Sigmoid colon (tissue), 4 donors: ENCODE data around the gene ITGB1.

ENCODE experiments used
- CTCF ChIP-seq, 4 experiments: fragments of 450-650 bp in 3 of 4; fragments of 200-600 bp in 1 of 4; IDR thresholded peaks; one replicate each; pipeline ENCODE4 v1.5.1; 2016 to 2019; ENCODE audit warnings: antibody characterized with exemption in 4 of 4, mild to moderate bottlenecking in 3 of 4, moderate library complexity in 2 of 4
- EP300 ChIP-seq, 4 donors: sonication (generic); formaldehyde crosslinking; IDR thresholded peaks; one replicate each; pipeline ENCODE4 v1.6.1; 2017; ENCODE audit warnings: antibody characterized with exemption in 4 of 4
- POLR2AphosphoS5 ChIP-seq, 4 donors: sonication (generic); formaldehyde crosslinking; IDR thresholded peaks; one replicate each; pipeline ENCODE4 v1.6.1; 2017; ENCODE audit warnings: antibody characterized with exemption in 4 of 4

GRCh38 chr10:32905466-32905865 lies 52.6 kb downstream of the ITGB1 start:
- TF ChIP-seq EP300 (IDR thresholded peaks at IDR 0.05) (no peak), CTCF (IDR thresholded peaks at IDR 0.05) (no peak), POLR2AphosphoS5 (IDR thresholded peaks at IDR 0.05) (no peak)
